NCI-H2196 treated with DMSO at 0.1 percent for 48 hours (cell line): ENCODE results near the gene C11orf58.

ENCODE experiments used
- DNase-seq: peaks from one replicate; lab custom pipeline; 2025; ENCODE audit not compliant: unreplicated experiment; lab: John Stamatoyannopoulos, UW

Gene C11orf58

DNA sequence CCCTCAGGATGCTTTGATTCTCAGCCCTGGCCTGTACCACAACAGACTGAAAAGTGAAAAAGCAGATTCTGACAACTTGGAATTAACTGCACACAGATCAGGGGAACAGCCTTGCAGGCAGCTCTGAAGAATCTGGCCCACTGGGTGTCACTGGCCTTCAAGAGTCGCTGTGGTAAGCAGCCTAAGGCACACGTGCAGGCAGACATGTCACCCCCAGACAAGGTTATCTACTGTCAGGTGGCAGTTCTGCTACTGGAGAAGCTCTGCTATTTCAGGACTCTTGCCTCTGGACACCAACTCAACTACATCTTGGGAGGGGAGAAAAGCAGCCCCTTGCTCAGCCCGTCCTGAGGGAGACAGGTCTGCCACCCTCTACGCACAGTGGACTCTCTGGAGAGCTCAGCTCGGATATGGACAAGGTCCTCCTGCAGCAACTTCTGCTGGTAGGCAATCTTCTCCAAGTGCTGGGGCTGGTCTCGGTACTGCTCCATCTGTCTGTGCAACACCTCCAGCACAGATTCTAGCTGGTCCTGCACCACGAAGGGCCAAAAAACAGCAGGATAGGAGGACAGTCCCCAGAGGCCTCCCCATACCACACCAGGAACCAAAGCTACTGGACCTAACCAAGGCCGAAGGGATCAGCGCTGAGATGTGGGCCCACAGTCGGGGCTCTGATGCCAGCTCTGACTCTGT lies 63.0 kb downstream of the C11orf58 start:
- DNase-seq = no peak

DNA sequence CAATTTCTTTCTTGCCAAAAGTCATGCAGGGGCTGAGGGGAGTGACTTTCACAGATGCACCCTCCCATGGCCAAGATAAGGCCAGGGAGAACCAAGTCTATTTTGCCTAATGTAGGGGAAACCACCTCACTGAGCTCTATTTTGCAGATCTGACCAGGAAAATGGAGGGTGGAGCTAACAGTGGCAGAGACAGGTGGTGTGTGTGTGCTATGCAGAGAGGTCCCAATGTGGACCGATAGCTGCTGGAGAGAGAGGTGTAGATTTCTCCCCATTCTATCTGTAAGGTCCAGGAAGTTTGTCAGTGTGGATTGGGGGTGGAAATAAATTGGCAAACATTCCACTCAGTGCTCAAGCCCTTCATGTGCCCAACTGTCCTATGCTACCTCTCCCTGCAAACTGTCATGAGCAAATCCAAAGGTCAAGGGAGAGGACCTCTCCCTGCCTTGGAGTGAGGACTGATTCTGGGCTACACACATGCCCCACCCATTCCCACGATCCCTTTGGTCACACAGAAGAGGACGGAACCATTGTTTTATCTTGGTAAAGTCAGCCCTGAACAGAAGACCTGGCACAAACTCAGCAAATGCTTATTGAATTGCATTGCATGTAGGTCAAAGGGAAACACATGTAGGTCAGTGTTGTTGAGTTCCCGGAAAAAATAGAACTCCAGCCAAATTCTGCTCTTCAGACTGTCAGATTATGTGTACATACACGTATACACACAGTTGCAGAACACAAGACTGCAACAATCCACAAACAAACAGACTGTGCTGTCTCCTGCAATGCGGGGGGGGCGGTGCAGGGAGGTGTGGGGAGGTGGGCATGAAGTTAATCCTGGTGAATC lies 65.9 kb downstream of the C11orf58 start:
- peak; percentile 41 for DNase-seq

DNA sequence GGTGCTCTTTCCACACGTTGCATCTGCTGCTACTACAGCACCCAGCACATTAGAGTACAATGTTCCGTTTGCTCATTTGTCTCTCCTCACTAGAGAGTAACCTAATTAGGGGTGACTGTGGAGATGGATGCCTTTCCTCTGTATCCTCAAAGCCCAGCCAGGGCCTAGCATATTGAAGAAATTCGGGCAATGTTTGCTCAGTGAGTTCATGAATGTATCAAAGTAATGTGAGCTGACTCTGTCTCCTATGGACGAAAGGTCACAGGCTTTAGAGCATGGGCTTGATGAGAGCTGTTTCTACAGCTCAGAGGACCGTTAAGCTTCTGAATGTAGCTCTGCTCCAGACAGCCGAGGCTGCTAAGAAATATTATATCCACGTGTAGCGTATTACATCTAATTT lies 67.5 kb downstream of the C11orf58 start:
- DNase-seq = peak; percentile 19

DNA sequence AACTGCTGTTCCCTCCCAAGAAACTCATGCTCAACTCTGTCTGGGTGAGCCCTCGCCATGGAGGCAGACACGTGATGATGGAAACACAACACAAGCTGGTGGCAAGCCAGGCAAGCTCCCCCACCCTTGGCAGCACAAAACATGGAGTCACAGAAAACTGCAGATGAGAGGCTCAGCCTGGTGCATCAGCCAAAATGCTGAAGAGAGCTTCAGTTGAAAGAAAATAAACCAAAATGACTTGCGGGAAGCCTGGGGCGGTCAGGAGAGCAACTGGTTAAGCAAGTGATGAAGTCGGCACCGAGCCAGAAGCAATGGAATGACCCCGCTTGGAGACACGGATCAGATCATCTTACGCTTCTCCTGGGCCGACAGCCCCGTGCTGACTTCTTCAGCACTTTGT lies 68.3 kb downstream of the C11orf58 start:
- DNase-seq = peak; percentile 55

DNA sequence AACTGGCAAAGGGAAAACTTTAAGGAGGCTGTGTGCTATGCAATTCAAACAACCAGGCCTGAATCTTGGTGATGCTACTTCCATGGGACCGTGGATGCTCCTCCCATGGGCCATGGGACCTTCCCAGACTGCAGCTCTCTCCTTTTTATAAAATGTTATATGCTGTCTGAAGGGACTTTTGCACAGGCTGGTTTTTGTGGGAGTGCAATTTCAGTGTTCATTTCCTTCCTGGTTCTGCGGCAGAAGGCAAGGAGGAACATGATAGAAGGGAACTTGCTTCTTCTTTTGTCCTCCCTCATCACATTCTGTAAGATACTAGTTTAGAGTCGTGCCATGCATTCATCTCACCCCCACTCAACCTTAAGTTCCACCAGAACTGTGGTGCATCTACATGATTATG lies 68.9 kb downstream of the C11orf58 start:
- DNase-seq = no peak
